GM12892 (cell line): ENCODE data around the gene ANKFN1.

ENCODE experiments used
- DNase-seq: peaks from one replicate; pipeline ENCODE4 v3.0.0; 2011; ENCODE audit not compliant: insufficient read length
- FAIRE-seq: peaks from 2 replicates; lab custom pipeline; 2011; peaks lifted over from hg19 to GRCh38; lab: Jason Lieb, UNC
- POLR2A ChIP-seq: IDR thresholded peaks from 2 replicates; pipeline ENCODE4 v1.6.1; 2011; ENCODE audit warnings: low read depth, low read length, control low read depth
- POLR2AphosphoS5 ChIP-seq: IDR thresholded peaks from 2 replicates; pipeline ENCODE4 v1.6.1; 2011; ENCODE audit warnings: low read depth, low read length, control low read depth
- TAF1 ChIP-seq: IDR thresholded peaks from 2 replicates; pipeline ENCODE4 v1.6.1; 2011; ENCODE audit warnings: low read depth, mild to moderate bottlenecking, control low read depth, low read length, borderline replicate concordance

The ANKFN1 gene

DNA sequence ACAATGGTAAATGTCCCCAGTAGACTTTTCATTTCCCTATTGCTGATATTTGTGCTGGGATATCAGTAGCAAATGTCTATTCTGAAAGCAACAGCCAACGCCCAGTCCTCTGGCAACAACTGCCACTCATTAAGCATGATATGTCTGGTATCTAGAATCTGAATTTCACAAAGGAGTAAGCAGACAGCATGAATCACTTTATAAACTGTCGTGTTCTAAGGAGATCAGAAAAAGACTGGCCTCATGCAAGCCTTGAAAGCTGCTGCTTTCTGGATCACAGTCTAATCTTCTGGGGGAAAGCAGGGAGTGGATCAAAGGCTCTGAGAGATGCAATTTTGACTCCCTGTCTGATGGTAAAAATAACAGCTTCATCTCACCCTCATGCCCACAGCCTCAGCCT is 287.1 kb downstream of the ANKFN1 start:
- FAIRE-seq (no peak), DNase-seq (no peak)
- TF ChIP-seq TAF1 (no peak), POLR2AphosphoS5 (no peak), POLR2A (no peak)

- TF ChIP-seq TAF1 (no peak), POLR2AphosphoS5 (no peak), POLR2A (no peak)
- DNase-seq (no peak), FAIRE-seq (no peak)
Observed at GRCh38 chr17:56441308-56441707, 288.0 kb downstream of the ANKFN1 start.

DNA sequence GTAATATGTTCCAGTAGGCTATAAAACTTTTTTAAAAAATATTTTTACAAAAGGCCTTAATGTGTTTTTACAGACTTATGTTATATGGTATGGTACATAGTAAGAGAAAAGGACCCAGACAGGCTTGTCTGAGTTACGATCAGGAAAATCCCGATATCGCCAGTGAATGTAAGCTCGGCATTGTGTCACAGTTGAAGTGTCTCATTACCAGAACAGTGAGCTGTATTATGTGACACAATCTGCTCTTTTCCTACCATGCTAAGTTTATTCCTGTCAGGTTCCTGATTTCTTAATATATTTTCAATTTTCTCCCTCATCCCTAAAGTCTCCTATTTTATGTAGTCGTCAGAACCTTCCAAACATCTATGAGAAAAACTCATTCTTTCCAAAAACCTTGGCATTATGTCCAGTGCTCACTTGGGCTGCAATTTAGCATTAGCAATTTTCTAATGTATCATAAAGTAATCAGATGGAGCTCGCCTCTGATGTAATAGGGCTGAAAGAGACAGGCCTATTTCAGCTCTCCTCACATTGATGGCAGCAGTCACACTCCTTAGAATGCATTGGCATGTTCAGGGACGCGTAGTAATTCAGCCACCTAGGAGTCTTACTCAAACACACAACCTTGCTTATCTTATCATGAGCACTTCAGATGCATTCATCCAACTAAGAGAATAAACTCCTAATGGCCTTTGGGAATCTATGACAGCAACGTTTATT is 292.6 kb downstream of the ANKFN1 start:
- DNase-seq: no peak

GRCh38 chr17:56447171-56447570 is 293.9 kb downstream of the ANKFN1 start:
- TF ChIP-seq TAF1: no peak
- no peak for TF ChIP-seq POLR2A
- TF ChIP-seq POLR2AphosphoS5: no peak
- no peak for FAIRE-seq
- no peak for DNase-seq

More for the DNA sequence above, 292.6 kb downstream of the ANKFN1 start:
- TF ChIP-seq POLR2AphosphoS5 (no peak), POLR2A (no peak), TAF1 (no peak)
- peak; percentile 57 for FAIRE-seq

DNA sequence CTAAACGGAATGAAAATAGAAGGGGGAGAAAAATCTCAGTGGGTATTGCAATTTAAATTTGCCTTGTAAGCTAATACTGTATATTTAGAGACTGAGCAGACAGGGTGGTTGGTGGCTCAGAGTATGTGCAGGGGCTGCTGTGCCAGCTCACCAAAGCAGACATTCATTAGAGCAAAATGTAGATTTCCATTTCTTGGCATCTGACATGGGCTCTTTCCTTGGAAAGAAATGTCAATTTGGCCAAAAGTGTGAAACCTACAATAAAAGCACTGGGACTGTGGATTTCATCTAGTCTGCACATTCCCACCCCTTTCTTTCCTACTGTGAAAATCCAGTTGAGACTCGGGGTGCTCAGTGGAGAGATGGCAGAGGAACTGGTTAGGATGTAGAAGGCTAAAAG is 295.1 kb downstream of the ANKFN1 start:
- no peak for FAIRE-seq
- TF ChIP-seq TAF1 (no peak), POLR2AphosphoS5 (no peak), POLR2A (no peak)
- DNase-seq: no peak

DNA sequence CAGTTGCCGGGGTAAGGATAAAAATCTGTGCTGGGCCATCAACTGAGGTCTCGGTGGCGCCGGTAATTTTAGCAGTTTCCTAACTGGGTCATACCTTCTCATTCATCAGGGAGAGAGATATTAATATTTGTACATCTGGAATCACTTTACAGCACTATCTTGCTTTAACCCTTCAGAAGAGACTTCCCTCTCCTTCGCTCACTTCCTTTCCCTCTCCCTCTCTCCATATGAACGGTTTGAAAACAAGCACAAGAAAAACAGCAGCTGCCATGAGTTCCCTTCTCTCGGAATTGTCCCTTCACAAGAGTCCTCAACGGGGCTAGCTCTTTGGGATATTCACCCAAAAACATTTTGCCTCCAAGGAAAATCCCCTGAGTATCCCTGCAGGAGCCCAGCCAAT is 295.9 kb downstream of the ANKFN1 start:
- FAIRE-seq (no peak), DNase-seq (no peak)
- TF ChIP-seq POLR2A (no peak), POLR2AphosphoS5 (no peak), TAF1 (no peak)

DNA sequence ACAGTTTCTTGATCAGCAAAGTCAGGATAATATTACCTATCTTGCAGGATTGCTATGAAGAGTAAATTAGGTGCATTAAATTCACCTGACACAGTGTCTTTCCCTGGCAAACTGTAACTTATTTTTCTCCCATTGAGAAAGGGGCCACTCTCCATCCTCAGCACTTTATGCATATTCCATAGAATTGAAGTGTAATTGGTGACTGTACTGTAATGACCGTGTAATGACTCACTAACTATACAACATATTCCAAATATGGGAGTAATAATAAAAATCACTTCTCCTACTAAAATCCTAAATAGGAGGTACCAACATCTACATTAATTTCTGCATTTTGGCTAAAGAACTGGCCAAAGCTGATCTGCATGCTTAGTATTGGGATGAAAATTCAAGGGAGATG is 298.4 kb downstream of the ANKFN1 start:
- TF ChIP-seq TAF1 (no peak), POLR2AphosphoS5 (no peak), POLR2A (no peak)
- FAIRE-seq (no peak), DNase-seq (no peak)

DNA sequence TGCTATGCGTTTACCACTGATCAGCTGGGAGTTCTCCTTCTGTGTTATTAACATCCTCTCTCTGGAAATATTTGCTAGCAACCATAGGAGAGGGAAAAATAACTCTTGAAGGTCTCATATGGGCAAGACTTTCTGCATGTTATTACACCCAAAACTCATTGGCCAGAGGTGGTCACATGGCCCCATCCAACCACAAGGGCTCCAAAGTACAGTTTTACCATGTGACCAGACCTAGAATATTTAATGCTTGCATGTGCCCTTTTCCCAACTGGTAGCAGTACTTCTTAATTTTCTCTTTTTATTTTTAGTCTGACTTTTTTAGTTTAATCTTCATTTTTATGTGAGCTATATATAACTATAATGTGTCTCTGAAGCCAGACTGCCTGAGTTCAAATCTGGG is 299.2 kb downstream of the ANKFN1 start:
- DNase-seq (no peak), FAIRE-seq (no peak)
- TF ChIP-seq POLR2AphosphoS5 (no peak), TAF1 (no peak), POLR2A (no peak)

- TF ChIP-seq POLR2AphosphoS5: no peak
- no peak for TF ChIP-seq POLR2A
- TF ChIP-seq TAF1: no peak
- no peak for DNase-seq
- FAIRE-seq: no peak
Observed at GRCh38 chr17:56457501-56457900, 304.2 kb downstream of the ANKFN1 start.

DNA sequence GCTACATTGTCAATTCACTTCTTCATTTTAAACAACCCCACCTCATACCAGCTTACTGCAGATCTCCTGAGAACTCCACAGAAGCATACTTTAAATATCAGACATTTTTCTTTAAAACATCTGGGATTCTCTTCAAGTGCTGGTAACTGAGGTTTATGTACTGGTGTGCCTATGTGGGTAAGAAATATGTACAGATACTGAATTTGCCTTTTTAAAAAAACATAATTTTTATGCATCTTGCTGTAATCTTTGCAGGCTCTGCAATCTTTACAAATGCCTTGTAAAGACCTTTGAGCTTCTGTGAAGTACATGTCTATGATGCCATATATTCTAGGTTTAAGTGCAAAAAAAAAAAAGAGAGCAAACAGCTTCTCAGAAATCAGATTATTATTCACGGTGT is 312.6 kb downstream of the ANKFN1 start:
- DNase-seq: no peak
- no peak for FAIRE-seq
- TF ChIP-seq TAF1: no peak
- TF ChIP-seq POLR2AphosphoS5: no peak
- TF ChIP-seq POLR2A: no peak

DNA sequence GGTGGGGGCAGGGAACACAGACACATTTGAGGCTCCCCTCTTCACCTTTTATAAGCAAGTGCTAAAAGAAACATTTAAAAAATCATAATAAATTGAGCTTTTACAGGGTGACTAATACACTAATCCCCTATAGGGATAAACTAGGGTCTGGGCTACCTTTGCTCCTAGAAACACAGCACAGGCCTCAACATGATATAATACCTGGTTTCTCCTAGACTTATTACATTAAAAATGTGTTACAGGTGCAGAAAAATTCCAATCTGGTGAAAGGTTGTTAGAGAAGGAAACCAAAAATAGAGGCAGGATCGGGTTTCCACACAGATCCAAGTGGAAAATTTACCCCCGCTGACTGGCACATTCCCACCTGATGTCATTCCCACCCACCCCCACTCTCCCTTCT is 315.6 kb downstream of the ANKFN1 start:
- FAIRE-seq (no peak), DNase-seq (no peak)
- TF ChIP-seq TAF1 (no peak), POLR2A (no peak)

GRCh38 chr17:56471696-56472095 is 318.4 kb downstream of the ANKFN1 start:
- TF ChIP-seq POLR2AphosphoS5: no peak
- no peak for TF ChIP-seq TAF1
- TF ChIP-seq POLR2A: no peak
- FAIRE-seq (no peak), DNase-seq (no peak)
